K562 (cell line): ENCODE data around the gene ACER3. TPM values are rescaled to one million over a fixed set of nuclear protein-coding genes. Genes with fewer than 3 reads are reported as not detected.

Experiments
- CREB3 ChIP-seq: fragments of 450-650 bp; conservative IDR thresholded peaks from 2 replicates; pipeline ENCODE4 v1.6.1; 2016; ENCODE audit warnings: missing genetic modification characterization, low read depth, mild to moderate bottlenecking, missing compliant biosample characterization, moderate library complexity
- JUNB ChIP-seq: fragments of 450-650 bp; formaldehyde crosslinking; conservative IDR thresholded peaks from 2 replicates; pipeline ENCODE4 v1.4.0; 2020; ENCODE audit warnings: mild to moderate bottlenecking
- MITF ChIP-seq: IDR thresholded peaks from 2 replicates; pipeline ENCODE4 v1.6.1; 2014; ENCODE audit warnings: antibody characterized with exemption
- NFE2L1 ChIP-seq: fragments of 450-650 bp; IDR thresholded peaks from 2 replicates; pipeline ENCODE4 v1.6.1; 2016; ENCODE audit warnings: missing genetic modification characterization, low read depth, mild to moderate bottlenecking, missing compliant biosample characterization, moderate library complexity, borderline replicate concordance
- NR4A1 ChIP-seq, 2 experiments: fragments of 250-450 bp in 1 of 2; fragments of 450-650 bp in 1 of 2; sonication (Bioruptor Pico) in 1 of 2; IDR thresholded peaks; 2 replicates each; pipeline versions ENCODE4 v1.4.0 to v1.6.1; 2016 to 2020; ENCODE audit warnings: mild to moderate bottlenecking in 2 of 2, missing compliant biosample characterization in 1 of 2, missing genetic modification characterization in 1 of 2, moderate library complexity in 1 of 2
- PRPF4 ChIP-seq: fragments of 200-400 bp; formaldehyde crosslinking; IDR thresholded peaks from one replicate; pipeline ENCODE4 v1.6.1; 2017; ENCODE audit warnings: low read length, low read depth, mild to moderate bottlenecking; ENCODE audit not compliant: insufficient read depth, poor library complexity, severe bottlenecking
- TCFL5 ChIP-seq: fragments of 250-450 bp; sonication (Bioruptor Pico); conservative IDR thresholded peaks from 2 replicates; pipeline ENCODE4 v1.6.1; 2021; ENCODE audit warnings: mild to moderate bottlenecking, moderate library complexity, matching md5 sums
- ZNF121 ChIP-seq: sonication (generic); formaldehyde crosslinking; conservative IDR thresholded peaks from 2 replicates; pipeline ENCODE4 v1.8.0; 2022; ENCODE audit warnings: missing genetic modification reagents
- ZNF695 ChIP-seq: fragments of 450-650 bp; formaldehyde crosslinking; IDR thresholded peaks from 2 replicates; pipeline ENCODE4 v1.4.0; 2020; ENCODE audit warnings: mild to moderate bottlenecking, moderate library complexity
- ZNF696 ChIP-seq: fragments of 250-450 bp; sonication (Bioruptor Pico); conservative IDR thresholded peaks from 2 replicates; pipeline ENCODE4 v1.4.0; 2020; ENCODE audit warnings: mild to moderate bottlenecking, moderate library complexity
- ZNF766 ChIP-seq: fragments of 200-800 bp; sonication (Bioruptor generic); conservative IDR thresholded peaks from 2 replicates; pipeline ENCODE4 v1.6.1; 2016; ENCODE audit warnings: missing genetic modification characterization, missing compliant biosample characterization
- polyA plus RNA-seq, 8 experiments: library from polyadenylated mRNA; depleted of rRNA in 4 of 8; stranded (reverse) in 5 of 8; unstranded in 3 of 8; fragments of >200 nt; fragmentation: Nextera tagmentation in 2 of 8; fragmentation: Illumina TruSeq in 1 of 8; extraction: Ambion mirVana in 2 of 8; extraction: Trizol in 1 of 8; gene quantifications; 2 replicates each; pipeline versions ENCODE4 v1.2.1 to v1.2.3, GENCODE V29; 2011 to 2014; ENCODE audit warnings: inconsistent platforms in 1 of 8, missing spikeins in 1 of 8
- total RNA-seq, 7 experiments: library from RNA; depleted of rRNA in 6 of 7; stranded (reverse); fragments of >200 nt in 6 of 7; fragmentation: Illumina TruSeq in 2 of 7; extraction: Trizol in 2 of 7; gene quantifications; 2 replicates each; pipeline versions ENCODE4 v1.2.1 to v1.2.3, GENCODE V29; 2011 to 2021; ENCODE audit warnings: low replicate concordance in 1 of 7
- TF ChIP-seq, protein P1 (sequence below): fragments of 450-650 bp; IDR thresholded peaks from 2 replicates; pipeline ENCODE4 v1.6.1; 2017; ENCODE audit warnings: antibody characterized with exemption, mild to moderate bottlenecking
- TF ChIP-seq, protein P2 (sequence below): fragments of 250-450 bp; sonication (Bioruptor Pico); IDR thresholded peaks from 2 replicates; pipeline ENCODE4 v1.8.0; 2022; ENCODE audit warnings: inconsistent platforms, mild to moderate bottlenecking, moderate library complexity, borderline replicate concordance
- TF ChIP-seq, protein P3 (sequence below): fragments of 250-450 bp; sonication (Bioruptor Pico); IDR thresholded peaks from 2 replicates; pipeline ENCODE4 v1.5.0; 2021

ACER3 gene
- total and polyA plus RNA-seq, 9 of the 15 experiments (the other 6 are each of a cell fraction or from before 2014, with no cell fraction given), result 2.0 to 23.8 (median 9.5) TPM

- TF ChIP-seq, protein P1, sequence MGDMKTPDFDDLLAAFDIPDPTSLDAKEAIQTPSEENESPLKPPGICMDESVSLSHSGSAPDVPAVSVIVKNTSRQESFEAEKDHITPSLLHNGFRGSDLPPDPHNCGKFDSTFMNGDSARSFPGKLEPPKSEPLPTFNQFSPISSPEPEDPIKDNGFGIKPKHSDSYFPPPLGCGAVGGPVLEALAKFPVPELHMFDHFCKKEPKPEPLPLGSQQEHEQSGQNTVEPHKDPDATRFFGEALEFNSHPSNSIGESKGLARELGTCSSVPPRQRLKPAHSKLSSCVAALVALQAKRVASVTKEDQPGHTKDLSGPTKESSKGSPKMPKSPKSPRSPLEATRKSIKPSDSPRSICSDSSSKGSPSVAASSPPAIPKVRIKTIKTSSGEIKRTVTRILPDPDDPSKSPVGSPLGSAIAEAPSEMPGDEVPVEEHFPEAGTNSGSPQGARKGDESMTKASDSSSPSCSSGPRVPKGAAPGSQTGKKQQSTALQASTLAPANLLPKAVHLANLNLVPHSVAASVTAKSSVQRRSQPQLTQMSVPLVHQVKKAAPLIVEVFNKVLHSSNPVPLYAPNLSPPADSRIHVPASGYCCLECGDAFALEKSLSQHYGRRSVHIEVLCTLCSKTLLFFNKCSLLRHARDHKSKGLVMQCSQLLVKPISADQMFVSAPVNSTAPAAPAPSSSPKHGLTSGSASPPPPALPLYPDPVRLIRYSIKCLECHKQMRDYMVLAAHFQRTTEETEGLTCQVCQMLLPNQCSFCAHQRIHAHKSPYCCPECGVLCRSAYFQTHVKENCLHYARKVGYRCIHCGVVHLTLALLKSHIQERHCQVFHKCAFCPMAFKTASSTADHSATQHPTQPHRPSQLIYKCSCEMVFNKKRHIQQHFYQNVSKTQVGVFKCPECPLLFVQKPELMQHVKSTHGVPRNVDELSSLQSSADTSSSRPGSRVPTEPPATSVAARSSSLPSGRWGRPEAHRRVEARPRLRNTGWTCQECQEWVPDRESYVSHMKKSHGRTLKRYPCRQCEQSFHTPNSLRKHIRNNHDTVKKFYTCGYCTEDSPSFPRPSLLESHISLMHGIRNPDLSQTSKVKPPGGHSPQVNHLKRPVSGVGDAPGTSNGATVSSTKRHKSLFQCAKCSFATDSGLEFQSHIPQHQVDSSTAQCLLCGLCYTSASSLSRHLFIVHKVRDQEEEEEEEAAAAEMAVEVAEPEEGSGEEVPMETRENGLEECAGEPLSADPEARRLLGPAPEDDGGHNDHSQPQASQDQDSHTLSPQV, result peak; percentile 89
- TF ChIP-seq, protein P2, sequence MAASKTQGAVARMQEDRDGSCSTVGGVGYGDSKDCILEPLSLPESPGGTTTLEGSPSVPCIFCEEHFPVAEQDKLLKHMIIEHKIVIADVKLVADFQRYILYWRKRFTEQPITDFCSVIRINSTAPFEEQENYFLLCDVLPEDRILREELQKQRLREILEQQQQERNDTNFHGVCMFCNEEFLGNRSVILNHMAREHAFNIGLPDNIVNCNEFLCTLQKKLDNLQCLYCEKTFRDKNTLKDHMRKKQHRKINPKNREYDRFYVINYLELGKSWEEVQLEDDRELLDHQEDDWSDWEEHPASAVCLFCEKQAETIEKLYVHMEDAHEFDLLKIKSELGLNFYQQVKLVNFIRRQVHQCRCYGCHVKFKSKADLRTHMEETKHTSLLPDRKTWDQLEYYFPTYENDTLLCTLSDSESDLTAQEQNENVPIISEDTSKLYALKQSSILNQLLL (CRISPR knock-in tag), result no peak
- no peak for TF ChIP-seq PRPF4
- no peak for TF ChIP-seq ZNF121 (CRISPR knock-in tag)
- no peak for TF ChIP-seq NFE2L1
- 0 out of 2 replicates have a peak, but pooled peaks have one; percentile 59 for TF ChIP-seq CREB3 (tag)
- TF ChIP-seq NR4A1 (CRISPR knock-in tag; IDR thresholded peaks at IDR 0.05), result no peak
- peak; percentile 94 for TF ChIP-seq NR4A1 (tag; IDR thresholded peaks at IDR 0.05)
- TF ChIP-seq, protein P3, sequence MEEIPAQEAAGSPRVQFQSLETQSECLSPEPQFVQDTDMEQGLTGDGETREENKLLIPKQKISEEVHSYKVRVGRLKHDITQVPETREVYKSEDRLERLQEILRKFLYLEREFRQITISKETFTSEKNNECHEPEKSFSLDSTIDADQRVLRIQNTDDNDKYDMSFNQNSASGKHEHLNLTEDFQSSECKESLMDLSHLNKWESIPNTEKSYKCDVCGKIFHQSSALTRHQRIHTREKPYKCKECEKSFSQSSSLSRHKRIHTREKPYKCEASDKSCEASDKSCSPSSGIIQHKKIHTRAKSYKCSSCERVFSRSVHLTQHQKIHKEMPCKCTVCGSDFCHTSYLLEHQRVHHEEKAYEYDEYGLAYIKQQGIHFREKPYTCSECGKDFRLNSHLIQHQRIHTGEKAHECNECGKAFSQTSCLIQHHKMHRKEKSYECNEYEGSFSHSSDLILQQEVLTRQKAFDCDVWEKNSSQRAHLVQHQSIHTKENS (CRISPR knock-in tag), result no peak
- TF ChIP-seq ZNF766 (CRISPR knock-in tag), result 0 out of 2 replicates have a peak, but pooled peaks have one; percentile 21
- no peak for TF ChIP-seq JUNB (CRISPR knock-in tag)
- no peak for TF ChIP-seq ZNF695
- no peak for TF ChIP-seq TCFL5 (CRISPR knock-in tag)
- TF ChIP-seq ZNF696 (CRISPR knock-in tag), result no peak
- TF ChIP-seq MITF, result no peak
Observed at GRCh38 chr11:76811259-76811658, 49.5 kb upstream of the ACER3 start (continued).
